GM21717 (cell line): ENCODE results near the gene RARRES2.
"Not testable (repeated sequence)": the region's sequence is repeated elsewhere in the genome, so short reads cannot be mapped to it uniquely, and the experiment has no call there.

Experiments used
- ATAC-seq: cut with Tn5 transposase; IDR thresholded peaks from one replicate; pipeline ENCODE4 v1.9.1; 2021; ENCODE audit warnings: mild to moderate bottlenecking, moderate library complexity; ENCODE audit not compliant: unreplicated experiment

RARRES2 gene

GRCh38 chr7:150295614-150296013 is 45.8 kb downstream of the RARRES2 start:
- not testable (repeated sequence) for ATAC-seq

GRCh38 chr7:150295027-150295426 is 46.4 kb downstream of the RARRES2 start:
- ATAC-seq: not testable (repeated sequence)

- not testable (repeated sequence) for ATAC-seq
These were observed 51.1 kb downstream of the RARRES2 start for GRCh38 chr7:150290317-150290716.

- ATAC-seq: not testable (repeated sequence)
These were observed 52.6 kb downstream of the RARRES2 start for GRCh38 chr7:150288816-150289215.
